Lower lobe of right lung (tissue), 2 donors: ENCODE results near the gene CHD5. TPM values are rescaled to one million over a fixed set of nuclear protein-coding genes. Genes with fewer than 3 reads are reported as not detected.

Experiments used
- ATAC-seq, 2 donors: fragments of 200-7000 bp; cut with Tn5 transposase; one replicate each; pipeline ENCODE4 v1.9.1; 2020 to 2022; ENCODE audit warnings: mild to moderate bottlenecking in 2 of 2, moderate library complexity in 2 of 2
- DNase-seq: peaks from one replicate; pipeline ENCODE4 v3.0.0-alpha.2; 2020
- H3K27ac ChIP-seq: fragments of 200-600 bp; one replicate; pipeline ENCODE4 v1.8.0; 2022
- H3K27me3 ChIP-seq: fragments of 200-600 bp; one replicate; pipeline ENCODE4 v1.8.0; 2022; ENCODE audit warnings: low read depth
- H3K36me3 ChIP-seq: fragments of 200-600 bp; one replicate; pipeline ENCODE4 v1.8.0; 2022; ENCODE audit warnings: mild to moderate bottlenecking
- H3K4me1 ChIP-seq: fragments of 200-600 bp; one replicate; pipeline ENCODE4 v1.8.0; 2022
- H3K4me3 ChIP-seq: fragments of 200-600 bp; one replicate; pipeline ENCODE4 v1.8.0; 2022; ENCODE audit warnings: mild to moderate bottlenecking
- H3K9me3 ChIP-seq: fragments of 200-600 bp; one replicate; pipeline ENCODE4 v1.8.0; 2022
- CTCF ChIP-seq: fragments of 200-600 bp; IDR thresholded peaks from one replicate; pipeline ENCODE4 v1.8.0; 2022; ENCODE audit warnings: antibody characterized with exemption, mild to moderate bottlenecking
- intact Hi-C: fragments of 100-400 bp; cut with DNase I; formaldehyde crosslinking; loops from one replicate; pipeline ENCODE4 v1.11.0; 2022
- total RNA-seq: library from RNA; stranded (reverse); fragmentation: NEBNext Ultra II Directional; extraction: Animal tissue kit (Norgen Biotek cat#: 25700); gene quantifications from one replicate; pipeline ENCODE4 v1.2.1, GENCODE V29; 2021
- donor health status: DM: no; HTN: yes; CAD: no; lungs with severe emphysema.

The CHD5 gene
- total RNA-seq, 1 donor from 2014 or later = 0.56 TPM

- peaks cover 9% of the 10 kb centered on the region for H3K4me1 ChIP-seq
- intact Hi-C loops = no loop called here
- no peaks in the 10 kb centered on the region for H3K27me3 ChIP-seq
- peaks cover 28% of the 10 kb centered on the region for H3K36me3 ChIP-seq
- no peak overlapping the region for H3K4me3 ChIP-seq
- no peak for ATAC-seq
- H3K27ac ChIP-seq = no peak overlapping the region
- TF ChIP-seq CTCF = no peak
- H3K9me3 ChIP-seq = no peaks in the 10 kb centered on the region
- no peak for DNase-seq
Measured at GRCh38 chr1:6083801-6084446, 96.2 kb downstream of the CHD5 start.

GRCh38 chr1:6083385-6083784 is 96.7 kb downstream of the CHD5 start:
- DNase-seq = no peak
- peaks cover 28% of the 10 kb centered on the region for H3K36me3 ChIP-seq
- H3K27ac ChIP-seq = no peak overlapping the region
- intact Hi-C loops = no loop called here
- H3K27me3 ChIP-seq = no peaks in the 10 kb centered on the region
- no peaks in the 10 kb centered on the region for H3K9me3 ChIP-seq
- peaks cover 9% of the 10 kb centered on the region for H3K4me1 ChIP-seq
- H3K4me3 ChIP-seq = no peak overlapping the region
- ATAC-seq = no peak
- no peak for TF ChIP-seq CTCF

- Histone ChIP-seq H3K27ac (no peak overlapping the region), H3K4me3 (no peak overlapping the region), H3K4me1 (peaks cover 9% of the 10 kb centered on the region), H3K36me3 (peaks cover 27% of the 10 kb centered on the region), H3K27me3 (no peaks in the 10 kb centered on the region), H3K9me3 (no peaks in the 10 kb centered on the region)
- TF ChIP-seq CTCF = peak; percentile 28
- ATAC-seq (peak; percentile 37 to 63), DNase-seq (no peak)
- intact Hi-C loops = no loop called here
Measured at GRCh38 chr1:6082430-6082971, 97.6 kb downstream of the CHD5 start.

- peaks cover 9% of the 10 kb centered on the region for H3K4me1 ChIP-seq
- intact Hi-C loops = no loop called here
- no peak overlapping the region for H3K4me3 ChIP-seq
- no peaks in the 10 kb centered on the region for H3K27me3 ChIP-seq
- no peak overlapping the region for H3K27ac ChIP-seq
- DNase-seq (no peak), ATAC-seq (no peak)
- H3K36me3 ChIP-seq = peaks cover 24% of the 10 kb centered on the region
- no peak for TF ChIP-seq CTCF
- H3K9me3 ChIP-seq = no peaks in the 10 kb centered on the region
Measured at GRCh38 chr1:6081901-6082300, 98.2 kb downstream of the CHD5 start.

GRCh38 chr1:6080469-6080868 is 99.7 kb downstream of the CHD5 start:
- no peaks in the 10 kb centered on the region for H3K9me3 ChIP-seq
- peaks cover 33% of the 10 kb centered on the region for H3K36me3 ChIP-seq
- no peak overlapping the region for H3K4me3 ChIP-seq
- H3K4me1 ChIP-seq = peaks cover 9% of the 10 kb centered on the region
- no peaks in the 10 kb centered on the region for H3K27me3 ChIP-seq
- TF ChIP-seq CTCF = no peak
- intact Hi-C loops = no loop called here
- DNase-seq (no peak), ATAC-seq (no peak)
- H3K27ac ChIP-seq = no peak overlapping the region
